ENCODE measurements around the gene MATCAP1.

- TF ChIP-seq, protein P1, sequence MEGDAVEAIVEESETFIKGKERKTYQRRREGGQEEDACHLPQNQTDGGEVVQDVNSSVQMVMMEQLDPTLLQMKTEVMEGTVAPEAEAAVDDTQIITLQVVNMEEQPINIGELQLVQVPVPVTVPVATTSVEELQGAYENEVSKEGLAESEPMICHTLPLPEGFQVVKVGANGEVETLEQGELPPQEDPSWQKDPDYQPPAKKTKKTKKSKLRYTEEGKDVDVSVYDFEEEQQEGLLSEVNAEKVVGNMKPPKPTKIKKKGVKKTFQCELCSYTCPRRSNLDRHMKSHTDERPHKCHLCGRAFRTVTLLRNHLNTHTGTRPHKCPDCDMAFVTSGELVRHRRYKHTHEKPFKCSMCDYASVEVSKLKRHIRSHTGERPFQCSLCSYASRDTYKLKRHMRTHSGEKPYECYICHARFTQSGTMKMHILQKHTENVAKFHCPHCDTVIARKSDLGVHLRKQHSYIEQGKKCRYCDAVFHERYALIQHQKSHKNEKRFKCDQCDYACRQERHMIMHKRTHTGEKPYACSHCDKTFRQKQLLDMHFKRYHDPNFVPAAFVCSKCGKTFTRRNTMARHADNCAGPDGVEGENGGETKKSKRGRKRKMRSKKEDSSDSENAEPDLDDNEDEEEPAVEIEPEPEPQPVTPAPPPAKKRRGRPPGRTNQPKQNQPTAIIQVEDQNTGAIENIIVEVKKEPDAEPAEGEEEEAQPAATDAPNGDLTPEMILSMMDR (conservative IDR thresholded peaks at IDR 0.05; ENCODE audit: low read depth, low read length): no peak
- no peak for TF ChIP-seq EZH2 (IDR thresholded peaks at IDR 0.05; ENCODE audit: borderline replicate concordance, low read depth, low read length, poor library complexity, severe bottlenecking)
Observed at GRCh38 chr16:67197704-67198103, 13.9 kb upstream of the MATCAP1 start.
